Measurements from ENCODE around the gene USP22.

The USP22 gene

GRCh38 chr17:20967776-20968175, 75.0 kb downstream of the USP22 start:
- no peak for TF ChIP-seq POLR2A (IDR thresholded peaks at IDR 0.05; ENCODE audit: low read depth, low read length)
- FAIRE-seq (no peak), DNase-seq (ENCODE audit: insufficient read length, low spot score) (no peak)

GRCh38 chr17:20966870-20967269, 75.9 kb downstream of the USP22 start:
- FAIRE-seq, result no peak
- no peak for DNase-seq (ENCODE audit: insufficient read length, low spot score)
- TF ChIP-seq POLR2A (IDR thresholded peaks at IDR 0.05; ENCODE audit: low read depth, low read length), result no peak

GRCh38 chr17:20965492-20965891, 77.3 kb downstream of the USP22 start:
- TF ChIP-seq POLR2A (IDR thresholded peaks at IDR 0.05; ENCODE audit: low read depth, low read length), result no peak
- DNase-seq (ENCODE audit: insufficient read length, low spot score), result no peak
- FAIRE-seq, result no peak

- FAIRE-seq, result no peak
- DNase-seq (ENCODE audit: insufficient read length, low spot score), result no peak
- TF ChIP-seq POLR2A (IDR thresholded peaks at IDR 0.05; ENCODE audit: low read depth, low read length), result no peak
Observed at GRCh38 chr17:20961586-20961985, 81.2 kb downstream of the USP22 start.

- no peak for TF ChIP-seq POLR2A (IDR thresholded peaks at IDR 0.05; ENCODE audit: low read depth, low read length)
- DNase-seq (ENCODE audit: insufficient read length, low spot score), result no peak
- FAIRE-seq, result no peak
Observed at GRCh38 chr17:20960871-20961270, 81.9 kb downstream of the USP22 start.

- FAIRE-seq (no peak), DNase-seq (ENCODE audit: insufficient read length, low spot score) (no peak)
- no peak for TF ChIP-seq POLR2A (IDR thresholded peaks at IDR 0.05; ENCODE audit: low read depth, low read length)
Observed at GRCh38 chr17:20955427-20956323, 87.1 kb downstream of the USP22 start.

- TF ChIP-seq POLR2A (IDR thresholded peaks at IDR 0.05; ENCODE audit: low read depth, low read length), result no peak
Observed at GRCh38 chr17:20954794-20955193, 88.0 kb downstream of the USP22 start.

GRCh38 chr17:20952183-20952582, 90.6 kb downstream of the USP22 start:
- no peak for DNase-seq (ENCODE audit: insufficient read length, low spot score)
- FAIRE-seq, result no peak
- TF ChIP-seq POLR2A (IDR thresholded peaks at IDR 0.05; ENCODE audit: low read depth, low read length), result no peak

More at GRCh38 chr17:20954794-20955193, 88.0 kb downstream of the USP22 start:
- FAIRE-seq (no peak), DNase-seq (ENCODE audit: insufficient read length, low spot score) (no peak)
